ENCODE measurements around the gene MPZL1. TPM values are rescaled to one million over a fixed set of nuclear protein-coding genes. Genes with fewer than 3 reads are reported as not detected.
A peak's percentile ranks its signal among the peaks of the same experiment; 100 is the strongest.

Gene MPZL1
- total RNA-seq, 1 donor from 2014 or later, result 69.7 TPM

DNA sequence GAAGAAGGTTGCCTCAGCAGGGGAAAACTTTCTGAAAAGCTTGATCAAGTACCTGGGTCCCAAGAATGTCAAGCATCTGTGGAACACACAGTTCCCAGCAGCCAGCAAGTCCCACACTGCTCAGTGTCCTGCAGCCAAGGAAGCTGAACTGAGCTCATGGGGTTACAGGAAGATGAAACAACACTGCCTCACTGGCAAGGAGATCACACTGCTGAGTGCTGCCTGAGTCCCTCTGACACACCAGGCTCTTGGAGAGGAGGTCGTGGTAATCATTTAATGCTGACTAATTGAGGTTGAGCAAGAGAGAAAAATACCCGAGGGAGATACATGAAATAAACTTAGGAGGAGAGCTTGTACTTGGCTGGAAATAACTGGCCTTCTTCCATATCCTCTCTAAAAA is 75.2 kb downstream of the MPZL1 start:
- Histone ChIP-seq H3K4me3 (no peak overlapping the region), H3K36me3 (no peaks in the 10 kb centered on the region), H3K4me1 (peaks cover 56% of the 10 kb centered on the region), H3K9me3 (no peaks in the 10 kb centered on the region), H3K27ac (peak overlapping the region; percentile 31), H3K27me3 (no peaks in the 10 kb centered on the region)
- TF ChIP-seq, protein P1, sequence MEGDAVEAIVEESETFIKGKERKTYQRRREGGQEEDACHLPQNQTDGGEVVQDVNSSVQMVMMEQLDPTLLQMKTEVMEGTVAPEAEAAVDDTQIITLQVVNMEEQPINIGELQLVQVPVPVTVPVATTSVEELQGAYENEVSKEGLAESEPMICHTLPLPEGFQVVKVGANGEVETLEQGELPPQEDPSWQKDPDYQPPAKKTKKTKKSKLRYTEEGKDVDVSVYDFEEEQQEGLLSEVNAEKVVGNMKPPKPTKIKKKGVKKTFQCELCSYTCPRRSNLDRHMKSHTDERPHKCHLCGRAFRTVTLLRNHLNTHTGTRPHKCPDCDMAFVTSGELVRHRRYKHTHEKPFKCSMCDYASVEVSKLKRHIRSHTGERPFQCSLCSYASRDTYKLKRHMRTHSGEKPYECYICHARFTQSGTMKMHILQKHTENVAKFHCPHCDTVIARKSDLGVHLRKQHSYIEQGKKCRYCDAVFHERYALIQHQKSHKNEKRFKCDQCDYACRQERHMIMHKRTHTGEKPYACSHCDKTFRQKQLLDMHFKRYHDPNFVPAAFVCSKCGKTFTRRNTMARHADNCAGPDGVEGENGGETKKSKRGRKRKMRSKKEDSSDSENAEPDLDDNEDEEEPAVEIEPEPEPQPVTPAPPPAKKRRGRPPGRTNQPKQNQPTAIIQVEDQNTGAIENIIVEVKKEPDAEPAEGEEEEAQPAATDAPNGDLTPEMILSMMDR (IDR thresholded peaks at IDR 0.05), result no peak
- peak; percentile 66 to 98 for TF ChIP-seq POLR2AphosphoS5 (IDR thresholded peaks at IDR 0.05; ENCODE audit: insufficient read depth in 1 of 2, low read depth in 1 of 2)
- intact Hi-C loops (cut with DNase I), result loop anchor here (2.0 kb wide), 1 partner anchor 74 kb away; no protein-coding TSS in a partner anchor
- peak in 1 of 2 donors; percentile 99 for DNase-seq (ENCODE audit: extremely low spot score in 2 of 2)

DNA sequence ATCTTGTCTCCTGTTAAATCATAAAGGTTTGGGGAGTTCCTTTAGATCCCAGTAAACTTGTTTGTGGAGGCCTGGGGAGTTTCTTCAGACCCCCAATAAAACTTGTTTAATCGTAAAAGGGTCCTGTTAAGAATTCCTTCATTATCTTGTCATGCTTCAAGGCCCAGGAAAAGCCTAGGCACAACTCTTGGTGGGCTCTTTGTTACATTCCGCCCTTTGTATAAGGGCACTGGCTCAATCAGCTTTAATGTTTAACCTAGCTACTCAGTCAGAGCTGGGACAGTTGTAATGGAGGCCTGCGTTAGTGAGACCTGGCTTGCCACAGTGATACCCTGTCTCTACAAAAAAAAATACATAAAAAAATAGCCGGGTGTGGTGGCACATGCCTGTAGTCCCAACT is 77.2 kb downstream of the MPZL1 start:
- H3K9me3 ChIP-seq, result no peaks in the 10 kb centered on the region
- no peak for DNase-seq (ENCODE audit: extremely low spot score in 2 of 2)
- no peak overlapping the region for H3K4me3 ChIP-seq
- H3K36me3 ChIP-seq, result no peaks in the 10 kb centered on the region
- intact Hi-C loops (cut with DNase I), result no loop called here
- H3K4me1 ChIP-seq, result peaks cover 56% of the 10 kb centered on the region
- no peak overlapping the region for H3K27ac ChIP-seq
- H3K27me3 ChIP-seq, result no peaks in the 10 kb centered on the region
- TF ChIP-seq POLR2A (IDR thresholded peaks at IDR 0.05) (no peak), POLR2AphosphoS5 (IDR thresholded peaks at IDR 0.05; ENCODE audit: insufficient read depth in 1 of 2, low read depth in 1 of 2) (no peak)
- TF ChIP-seq, protein P1 (IDR thresholded peaks at IDR 0.05), result no peak

DNA sequence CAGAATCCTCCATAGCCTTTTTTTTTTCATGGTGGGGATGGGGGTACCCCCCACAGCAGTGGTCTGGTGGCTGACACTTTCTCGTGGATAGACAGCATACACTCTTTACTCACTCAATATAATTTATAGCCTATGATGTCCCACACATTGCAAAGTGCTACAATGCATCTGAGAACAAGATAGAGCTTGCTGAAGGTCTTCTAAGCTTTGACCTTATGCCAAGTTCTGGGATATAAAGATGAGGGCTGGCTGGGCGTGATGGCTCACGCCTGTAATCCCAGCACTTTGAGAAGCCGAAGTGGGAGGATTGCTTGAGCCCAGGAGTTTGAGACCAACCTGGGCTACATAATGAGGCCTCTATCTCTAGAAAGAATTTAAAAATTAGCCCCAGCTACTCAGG is 78.0 kb downstream of the MPZL1 start:
- Histone ChIP-seq H3K27ac (no peak overlapping the region), H3K9me3 (no peaks in the 10 kb centered on the region), H3K36me3 (no peaks in the 10 kb centered on the region), H3K27me3 (no peaks in the 10 kb centered on the region), H3K4me3 (no peak overlapping the region), H3K4me1 (peaks cover 56% of the 10 kb centered on the region)
- intact Hi-C loops (cut with DNase I), result no loop called here
- no peak for DNase-seq (ENCODE audit: extremely low spot score in 2 of 2)
- TF ChIP-seq POLR2AphosphoS5 (IDR thresholded peaks at IDR 0.05; ENCODE audit: insufficient read depth in 1 of 2, low read depth in 1 of 2), result no peak
- TF ChIP-seq, protein P1 (IDR thresholded peaks at IDR 0.05), result no peak
- TF ChIP-seq POLR2A (IDR thresholded peaks at IDR 0.05), result no peak

DNA sequence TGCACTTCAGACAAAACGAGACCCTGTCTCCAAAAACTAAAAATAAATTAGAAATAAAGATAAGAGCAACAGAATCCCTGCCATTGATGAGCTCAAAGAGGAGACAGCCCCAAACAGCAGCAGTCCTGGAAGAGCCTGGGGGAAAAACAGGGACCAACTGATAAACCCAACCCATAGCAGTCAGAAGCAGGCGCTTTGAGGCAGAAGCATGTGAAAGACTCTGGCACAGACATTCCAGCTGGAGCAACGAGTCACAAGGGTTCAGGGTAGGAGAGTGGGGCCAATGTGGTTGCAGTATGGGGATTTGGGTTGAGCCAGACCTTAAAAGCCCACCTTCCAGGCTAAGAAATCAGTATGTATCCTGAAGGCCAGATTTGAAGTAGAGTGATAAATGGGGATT is 78.5 kb downstream of the MPZL1 start:
- no peak for DNase-seq (ENCODE audit: extremely low spot score in 2 of 2)
- TF ChIP-seq POLR2A (IDR thresholded peaks at IDR 0.05) (no peak), POLR2AphosphoS5 (IDR thresholded peaks at IDR 0.05; ENCODE audit: insufficient read depth in 1 of 2, low read depth in 1 of 2) (no peak)
- TF ChIP-seq, protein P1 (IDR thresholded peaks at IDR 0.05), result no peak
- Histone ChIP-seq H3K27ac (no peak overlapping the region), H3K36me3 (no peaks in the 10 kb centered on the region), H3K9me3 (no peaks in the 10 kb centered on the region), H3K4me1 (peaks cover 52% of the 10 kb centered on the region), H3K27me3 (no peaks in the 10 kb centered on the region), H3K4me3 (no peak overlapping the region)
- intact Hi-C loops (cut with DNase I), result no loop called here

DNA sequence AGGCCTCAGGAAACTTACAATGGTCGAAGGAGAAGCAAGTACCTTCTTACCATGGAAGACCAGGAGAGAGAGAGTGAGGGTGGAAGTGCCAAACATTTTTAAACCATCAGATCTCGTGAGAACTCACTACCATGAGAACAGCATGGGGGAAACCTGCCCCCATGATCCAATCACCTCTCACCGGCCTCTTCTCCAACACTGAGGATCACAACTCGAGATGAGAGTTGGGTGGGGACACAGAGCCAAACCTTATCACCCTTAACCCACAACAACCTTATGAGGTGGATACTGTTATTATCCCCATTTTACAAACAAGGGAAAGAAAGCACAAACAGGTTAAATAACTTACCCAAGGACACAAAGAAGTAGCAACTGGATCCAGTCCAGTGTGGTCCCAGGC is 80.5 kb downstream of the MPZL1 start:
- Histone ChIP-seq H3K4me1 (peaks cover 34% of the 10 kb centered on the region), H3K9me3 (no peaks in the 10 kb centered on the region), H3K4me3 (no peak overlapping the region), H3K27ac (no peak overlapping the region), H3K36me3 (no peaks in the 10 kb centered on the region), H3K27me3 (no peaks in the 10 kb centered on the region)
- intact Hi-C loops (cut with DNase I), result no loop called here
- DNase-seq (ENCODE audit: extremely low spot score in 2 of 2), result no peak
- TF ChIP-seq POLR2AphosphoS5 (IDR thresholded peaks at IDR 0.05; ENCODE audit: insufficient read depth in 1 of 2, low read depth in 1 of 2), result no peak
- TF ChIP-seq, protein P1 (IDR thresholded peaks at IDR 0.05), result no peak
- TF ChIP-seq POLR2A (IDR thresholded peaks at IDR 0.05), result no peak

Measured in vagina (tissue), 2 donors.